Activated CD8-positive, alpha-beta T cell treated with anti-CD3 and anti-CD28 coated beads for 36 hours (primary cell): ENCODE results near the gene MEG3. TPM values are rescaled to one million over a fixed set of nuclear protein-coding genes. Genes with fewer than 3 reads are reported as not detected.

ENCODE experiments used
- ATAC-seq: fragments of 200-7000 bp; cut with Tn5 transposase; one replicate; pipeline ENCODE4 v1.10.0; 2021; ENCODE audit warnings: mild to moderate bottlenecking, moderate library complexity
- CTCF ChIA-PET: fragments of 350-600 bp; sonication (Branson Sonifier 250); formaldehyde crosslinking; loops from one replicate; lab custom pipeline; 2021; ENCODE audit warnings: antibody characterized with exemption; lab: Charles Lee
- POLR2A ChIA-PET: fragments of 350-600 bp; sonication (Branson Sonifier 250); formaldehyde crosslinking; loops from one replicate; lab custom pipeline; 2021; ENCODE audit warnings: antibody characterized with exemption; lab: Charles Lee
- DNase-seq: peaks from one replicate; pipeline ENCODE4 v3.0.0-alpha.2; 2020
- H3K27ac Mint-ChIP-seq: one replicate; pipeline ENCODE4 v1.8.0; 2021; ENCODE audit warnings: mild to moderate bottlenecking, mixed read lengths
- H3K27me3 Mint-ChIP-seq: one replicate; pipeline ENCODE4 v1.8.0; 2021; ENCODE audit warnings: mixed read lengths
- H3K36me3 Mint-ChIP-seq: one replicate; pipeline ENCODE4 v1.8.0; 2021; ENCODE audit warnings: low read depth, mixed read lengths
- H3K4me1 Mint-ChIP-seq: one replicate; pipeline ENCODE4 v1.8.0; 2021; ENCODE audit warnings: low read depth, mixed read lengths
- H3K4me3 Mint-ChIP-seq: one replicate; pipeline ENCODE4 v1.8.0; 2021; ENCODE audit warnings: mild to moderate bottlenecking, moderate library complexity, mixed read lengths
- H3K9me3 Mint-ChIP-seq: one replicate; pipeline ENCODE4 v1.8.0; 2021; ENCODE audit warnings: mixed read lengths
- CTCF ChIP-seq: fragments of 200-600 bp; IDR thresholded peaks from one replicate; pipeline ENCODE4 v1.8.0; 2022; ENCODE audit warnings: antibody characterized with exemption, mild to moderate bottlenecking
- intact Hi-C: fragments of 100-400 bp; cut with micrococcal nuclease; formaldehyde crosslinking; loops from one replicate; pipeline ENCODE4 v1.10.0; 2022
- total RNA-seq, 2 experiments: library from RNA; stranded (reverse); gene quantifications; one replicate each; pipeline ENCODE4 v1.2.3, GENCODE V29; 2021

Gene MEG3
- total RNA-seq, 2 experiments from 2014 or later = not detected

- Mint-ChIP-seq H3K27ac (no peak overlapping the region), H3K36me3 (no peaks in the 10 kb centered on the region), H3K4me3 (no peak overlapping the region), H3K4me1 (no peaks in the 10 kb centered on the region), H3K27me3 (peaks cover 3% of the 10 kb centered on the region), H3K9me3 (no peaks in the 10 kb centered on the region)
- ATAC-seq (no peak), DNase-seq (no peak)
- TF ChIP-seq CTCF = no peak
- intact Hi-C loops = no loop called here
- ChIA-PET CTCF (no interaction called here), POLR2A (no interaction called here)
Observed at GRCh38 chr14:100891051-100891450, 65.1 kb downstream of the MEG3 start.

GRCh38 chr14:100891501-100892445, 65.9 kb downstream of the MEG3 start:
- ChIA-PET POLR2A (no interaction called here), CTCF (no interaction called here)
- intact Hi-C loops = no loop called here
- Mint-ChIP-seq H3K36me3 (no peaks in the 10 kb centered on the region), H3K4me3 (no peak overlapping the region), H3K9me3 (no peaks in the 10 kb centered on the region), H3K27me3 (peaks cover 6% of the 10 kb centered on the region), H3K27ac (no peak overlapping the region), H3K4me1 (no peaks in the 10 kb centered on the region)
- DNase-seq (no peak), ATAC-seq (no peak)
- TF ChIP-seq CTCF = no peak

- CTCF ChIA-PET = no interaction called here
- POLR2A ChIA-PET = no interaction called here
- Mint-ChIP-seq H3K4me3 (no peak overlapping the region), H3K36me3 (no peaks in the 10 kb centered on the region), H3K9me3 (no peaks in the 10 kb centered on the region), H3K4me1 (no peaks in the 10 kb centered on the region), H3K27ac (no peak overlapping the region), H3K27me3 (peaks cover 6% of the 10 kb centered on the region)
- no peak for TF ChIP-seq CTCF
- DNase-seq = no peak
- intact Hi-C loops = no loop called here
- no peak for ATAC-seq
Observed at GRCh38 chr14:100892496-100893227, 66.7 kb downstream of the MEG3 start.

- POLR2A ChIA-PET = no interaction called here
- Mint-ChIP-seq H3K27me3 (peaks cover 6% of the 10 kb centered on the region), H3K36me3 (no peaks in the 10 kb centered on the region), H3K27ac (no peak overlapping the region), H3K4me1 (no peaks in the 10 kb centered on the region), H3K4me3 (no peak overlapping the region), H3K9me3 (no peaks in the 10 kb centered on the region)
- intact Hi-C loops = no loop called here
- no peak for TF ChIP-seq CTCF
- DNase-seq (no peak), ATAC-seq (no peak)
- CTCF ChIA-PET = no interaction called here
Observed at GRCh38 chr14:100893228-100893601, 67.3 kb downstream of the MEG3 start.

- H3K4me3 Mint-ChIP-seq = no peak overlapping the region
- DNase-seq (no peak), ATAC-seq (no peak)
- ChIA-PET POLR2A (no interaction called here), CTCF (no interaction called here)
- intact Hi-C loops = no loop called here
- no peak for TF ChIP-seq CTCF
- H3K27ac Mint-ChIP-seq = no peak overlapping the region
- no peaks in the 10 kb centered on the region for H3K36me3 Mint-ChIP-seq
- peaks cover 6% of the 10 kb centered on the region for H3K27me3 Mint-ChIP-seq
- no peaks in the 10 kb centered on the region for H3K4me1 Mint-ChIP-seq
- no peaks in the 10 kb centered on the region for H3K9me3 Mint-ChIP-seq
Observed at GRCh38 chr14:100893760-100894159, 67.8 kb downstream of the MEG3 start.
